ENCODE data around the gene CDH12.
"Not testable (repeated sequence)": the region's sequence is repeated elsewhere in the genome, so short reads cannot be mapped to it uniquely, and the experiment has no call there.

Gene CDH12

GRCh38 chr5:22411554-22412349 is 441.4 kb downstream of the CDH12 start:
- no peak for DNase-seq

DNA sequence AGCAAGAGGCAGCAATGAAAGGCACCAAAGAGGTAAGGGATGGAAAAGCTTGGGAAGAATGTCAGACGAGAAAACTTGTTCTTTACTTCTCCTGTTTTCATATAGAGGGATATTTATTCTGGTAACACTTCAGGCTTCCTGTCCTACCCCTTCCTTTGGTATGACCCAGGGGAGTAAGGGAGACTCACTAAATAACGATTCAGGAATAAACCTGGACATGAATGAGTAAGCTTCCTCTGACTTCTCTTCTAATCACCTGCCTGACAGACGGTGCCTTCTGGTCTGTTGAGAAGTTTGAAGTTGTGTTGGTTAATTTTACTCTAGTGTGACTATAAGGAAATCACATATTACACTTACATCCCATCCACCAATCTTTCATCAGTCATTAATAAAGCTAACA is 461.2 kb downstream of the CDH12 start:
- DNase-seq: no peak

DNA sequence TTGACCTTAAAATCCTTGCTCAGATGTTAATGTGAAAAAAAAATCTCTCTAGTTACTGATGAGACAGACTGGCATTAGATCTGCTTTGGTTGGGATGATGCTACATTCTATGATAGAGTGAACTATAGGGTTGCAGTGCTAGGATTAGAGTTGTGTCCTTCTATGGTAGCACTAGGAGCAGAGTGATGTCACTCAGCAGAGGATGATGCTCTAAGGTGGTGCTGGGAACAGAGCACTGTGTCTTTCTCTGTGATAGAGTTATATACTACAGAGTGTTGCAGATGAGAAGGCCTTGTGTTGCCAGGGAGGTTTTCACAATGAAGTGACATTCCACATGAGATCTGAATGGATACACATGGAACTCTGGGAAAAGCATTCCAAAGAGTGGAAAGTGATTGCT is 462.3 kb downstream of the CDH12 start:
- DNase-seq: no peak

DNA sequence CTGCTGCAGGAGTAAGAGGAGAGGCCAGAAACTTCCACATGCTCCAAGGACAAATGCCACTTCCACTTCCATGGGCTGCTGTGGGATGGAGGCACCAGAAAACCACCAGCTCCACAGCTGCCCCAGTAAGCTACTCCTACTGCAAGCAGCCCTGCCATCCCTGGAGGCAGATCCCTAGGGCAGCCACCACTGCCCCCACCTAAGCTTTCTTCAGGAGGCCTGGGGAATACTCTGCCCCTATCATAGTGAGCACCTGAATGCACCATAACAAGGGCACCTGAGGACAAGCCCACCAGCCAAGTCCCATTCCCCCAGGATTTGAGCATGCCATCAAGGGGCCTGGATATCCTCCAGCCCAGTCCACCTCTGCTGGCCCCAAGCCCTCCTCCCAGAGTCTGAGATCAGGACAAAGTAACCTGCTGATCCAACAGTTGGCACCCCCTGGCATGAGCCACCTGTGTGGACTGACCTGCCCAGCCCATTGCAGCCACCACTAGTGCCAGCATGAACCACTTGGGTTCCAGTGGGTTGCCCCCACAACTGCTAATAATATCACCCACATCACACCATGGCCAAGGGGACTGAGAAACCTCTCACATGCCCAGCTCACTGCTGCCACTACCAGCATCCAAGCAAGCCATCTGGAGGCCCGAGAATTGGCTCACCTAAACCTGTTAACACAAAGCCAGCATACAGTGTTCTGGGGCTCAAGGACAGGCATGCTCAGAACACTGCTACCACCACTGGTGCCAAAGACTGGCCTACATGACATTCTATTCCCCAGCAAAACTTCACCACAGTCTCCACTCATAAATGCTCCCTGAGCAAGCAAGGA is 480.1 kb downstream of the CDH12 start:
- DNase-seq: no peak

GRCh38 chr5:22372376-22372775 is 480.8 kb downstream of the CDH12 start:
- DNase-seq: no peak

GRCh38 chr5:22354956-22355355 is 498.2 kb downstream of the CDH12 start:
- no peak for DNase-seq

GRCh38 chr5:22352493-22352892 is 500.7 kb downstream of the CDH12 start:
- no peak for DNase-seq

- no peak for DNase-seq
These were observed 502.0 kb downstream of the CDH12 start for GRCh38 chr5:22351178-22351577.

GRCh38 chr5:22348027-22348426 is 505.1 kb downstream of the CDH12 start:
- no peak for DNase-seq

DNA sequence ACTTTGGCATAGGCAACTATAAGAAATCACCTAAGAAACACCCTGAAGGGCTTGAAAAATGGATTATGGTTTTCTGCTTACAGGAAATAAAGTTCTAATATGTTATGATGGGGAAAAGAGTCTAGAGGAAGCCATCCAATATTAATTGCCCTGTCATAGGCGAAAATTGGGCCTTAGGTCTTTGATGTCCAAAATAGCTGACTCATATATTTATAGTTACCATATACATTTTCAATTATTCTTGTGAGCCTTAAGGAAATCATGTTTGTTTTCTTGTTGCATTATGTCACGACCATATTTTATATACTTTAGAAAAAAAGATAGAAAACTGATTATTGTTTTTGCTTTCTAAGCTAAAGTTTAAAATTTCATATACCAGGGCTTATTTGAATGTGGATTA is 509.1 kb downstream of the CDH12 start:
- DNase-seq: no peak

GRCh38 chr5:22341406-22341805 is 511.7 kb downstream of the CDH12 start:
- no peak for DNase-seq

DNA sequence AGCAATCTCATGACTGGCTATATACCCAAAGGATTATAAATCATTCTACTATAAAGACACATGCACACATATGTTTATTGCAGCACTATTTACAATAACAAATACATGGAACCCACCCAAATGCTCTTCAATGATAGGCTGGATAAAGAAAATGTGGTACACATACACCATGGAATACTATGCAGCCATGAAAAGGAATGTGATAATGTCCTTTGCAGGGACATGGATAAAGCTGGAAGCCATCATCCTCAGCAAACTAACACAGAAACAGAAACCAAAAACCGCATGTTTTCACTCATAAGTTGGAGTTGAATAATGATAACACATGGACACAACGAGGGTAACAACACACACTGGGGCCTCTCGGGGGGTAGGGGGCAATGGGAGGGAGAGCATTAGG is 520.2 kb downstream of the CDH12 start:
- DNase-seq: not testable (repeated sequence)

- no peak for DNase-seq
These were observed 523.5 kb downstream of the CDH12 start for GRCh38 chr5:22329683-22330082.

GRCh38 chr5:22319798-22320197 is 533.3 kb downstream of the CDH12 start:
- DNase-seq: no peak

DNA sequence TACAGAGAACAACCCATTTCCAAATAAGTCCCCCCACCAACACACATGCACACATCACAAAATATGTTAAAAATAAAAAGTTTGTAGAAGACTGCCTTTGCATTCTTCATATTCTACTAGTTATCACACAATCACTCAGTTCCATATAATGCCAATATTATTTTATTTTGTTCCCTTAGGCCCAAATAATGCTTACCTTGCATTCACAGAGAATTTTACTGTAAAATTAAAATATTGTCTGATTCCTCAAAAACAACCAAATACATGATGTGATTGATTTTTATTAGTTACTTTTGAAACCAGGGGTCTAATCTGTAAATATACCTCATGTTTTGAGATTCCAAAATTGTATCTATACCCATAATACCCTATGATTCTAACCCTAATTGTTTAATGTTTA is 536.9 kb downstream of the CDH12 start:
- no peak for DNase-seq

DNA sequence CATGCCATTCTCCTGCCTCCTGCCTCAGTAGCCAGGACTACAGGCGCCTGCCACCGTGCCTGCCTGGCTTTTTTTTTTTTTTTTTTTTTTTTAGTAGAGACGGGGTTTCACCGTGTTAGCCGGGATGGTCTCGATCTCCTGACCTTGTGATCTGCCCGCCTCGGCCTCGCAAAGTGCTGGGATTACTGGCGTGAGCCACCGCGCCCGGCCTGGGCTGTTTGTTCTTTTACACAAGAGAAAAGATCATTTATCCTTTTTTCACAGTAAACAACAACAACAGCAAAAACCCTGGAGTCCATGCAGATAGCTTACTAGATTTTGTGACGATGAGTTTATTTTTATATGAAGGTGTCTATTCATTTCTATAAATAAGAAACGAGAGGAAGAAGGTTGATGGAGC is 538.1 kb downstream of the CDH12 start:
- not testable (repeated sequence) for DNase-seq

DNA sequence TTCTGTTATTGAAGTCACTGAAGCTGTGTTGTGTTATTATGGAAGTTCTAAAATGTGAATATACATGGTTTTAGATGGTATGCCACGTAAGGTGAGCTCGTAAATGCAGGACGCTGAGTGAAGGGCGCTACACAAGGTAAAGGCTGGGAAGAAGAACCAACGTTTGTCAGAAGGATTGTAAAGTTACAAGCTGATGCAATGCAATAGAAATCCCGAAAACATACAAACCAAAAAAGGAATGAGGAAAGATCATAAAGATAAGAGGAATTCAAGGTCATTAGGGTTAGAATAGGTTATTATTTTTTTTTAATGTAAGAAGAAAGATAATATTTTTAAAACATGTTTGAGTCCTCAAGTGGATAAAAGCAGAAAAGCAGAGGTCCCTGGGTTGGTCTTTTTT is 538.6 kb downstream of the CDH12 start:
- DNase-seq: no peak

DNA sequence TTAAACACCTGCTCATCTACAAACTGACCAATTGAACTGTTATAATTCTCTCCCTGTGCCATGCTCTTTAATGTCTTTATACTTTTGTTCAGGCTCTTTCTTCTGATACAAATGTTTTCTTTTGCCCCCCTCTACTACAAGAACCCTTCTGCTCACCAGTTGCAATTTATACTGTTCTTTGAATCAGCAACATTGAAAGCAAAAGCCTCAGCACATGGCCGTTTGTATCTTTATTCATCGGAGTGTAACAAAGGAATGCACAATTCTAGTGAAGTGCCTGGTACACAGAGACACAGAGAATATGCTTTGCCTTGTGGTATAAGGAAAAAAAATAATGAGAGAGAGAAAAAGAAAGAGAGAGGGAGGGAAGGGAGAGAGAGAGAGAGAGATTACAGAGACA is 547.1 kb downstream of the CDH12 start:
- DNase-seq: no peak

GRCh38 chr5:22295832-22296231 is 557.3 kb downstream of the CDH12 start:
- no peak for DNase-seq

DNA sequence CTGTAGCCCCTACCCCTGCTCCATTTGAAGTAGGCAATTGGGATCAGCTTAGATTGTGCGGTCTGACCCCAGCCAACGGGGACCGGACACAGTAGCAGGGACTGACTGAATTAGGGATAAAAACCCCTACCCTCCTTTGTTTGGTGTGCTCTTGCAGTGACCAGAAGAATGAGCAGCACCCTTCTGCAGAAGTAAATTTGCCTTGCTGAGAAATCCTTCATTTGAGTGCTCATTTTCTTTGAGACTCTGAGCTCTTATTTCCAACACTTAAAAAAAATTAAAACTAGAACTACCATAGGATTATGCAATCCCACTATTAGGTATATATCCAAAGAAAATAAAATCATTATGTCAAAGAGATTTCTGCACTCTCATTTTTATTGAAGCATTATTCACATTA is 560.0 kb downstream of the CDH12 start:
- no peak for DNase-seq

DNA sequence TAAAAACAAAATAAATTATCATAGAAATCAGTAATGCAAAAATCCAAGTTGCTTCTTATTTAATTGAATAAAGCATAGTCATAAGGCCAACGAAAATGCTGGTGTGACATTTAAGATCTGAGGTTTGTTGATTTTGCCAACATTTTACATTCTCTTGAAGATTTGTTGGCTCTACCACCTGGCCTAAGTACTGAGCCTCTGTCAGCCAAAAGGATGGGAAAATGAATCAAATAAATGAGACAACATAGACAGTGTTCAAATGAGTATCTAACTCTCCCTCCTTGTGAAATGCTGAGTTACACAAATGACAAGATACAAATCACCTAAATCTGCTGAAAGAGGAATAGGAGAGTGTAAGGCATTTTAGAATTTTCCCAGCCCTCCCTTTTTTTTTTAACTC is 575.0 kb downstream of the CDH12 start:
- no peak for DNase-seq

GRCh38 chr5:22277006-22277405 is 576.1 kb downstream of the CDH12 start:
- DNase-seq: no peak

GRCh38 chr5:22265855-22266254 is 587.3 kb downstream of the CDH12 start:
- DNase-seq: not testable (repeated sequence)

DNA sequence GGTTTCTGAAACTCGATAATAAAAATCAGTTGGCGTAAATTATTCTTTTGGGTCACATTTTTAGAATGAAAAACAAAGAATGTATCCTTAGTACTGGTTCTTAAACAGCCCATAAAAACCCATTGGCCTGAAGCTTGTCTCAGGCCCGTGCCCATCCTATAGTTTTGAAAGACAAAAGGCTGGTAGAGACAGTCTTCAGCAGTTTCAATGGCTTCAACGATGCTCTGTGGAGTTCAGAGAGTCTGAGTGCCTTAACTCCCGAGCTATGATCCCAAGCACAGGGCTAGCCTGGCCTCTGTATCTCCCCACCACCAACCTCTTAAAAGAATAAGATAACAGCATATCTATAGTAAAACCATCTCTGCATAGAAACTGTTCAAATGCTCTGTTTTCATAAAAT is 595.0 kb downstream of the CDH12 start:
- DNase-seq: no peak

All from NCI-H1930 (cell line).